Prostate gland (tissue), 2 donors: ENCODE results near the gene SNX18. TPM values are rescaled to one million over a fixed set of nuclear protein-coding genes. Genes with fewer than 3 reads are reported as not detected.

Experiments
- DNase-seq: peaks from one replicate; pipeline ENCODE4 v3.0.0-alpha.2; 2019; ENCODE audit warnings: low spot score
- H3K27ac ChIP-seq, 2 donors: fragments of 200-600 bp; sonication (generic); 2 replicates each; pipeline ENCODE4 v1.5.1; 2017 to 2019
- H3K27me3 ChIP-seq: fragments of 200-600 bp; sonication (generic); replicated peaks from 2 replicates; pipeline ENCODE4 v1.5.1; 2019; ENCODE audit not compliant: insufficient read depth
- H3K36me3 ChIP-seq, 2 donors: fragments of 200-600 bp; sonication (generic); 1 replicate in 1 of 2; 2 replicates in 1 of 2; pipeline versions ENCODE4 v1.5.1 to v1.8.1; 2017 to 2019
- H3K4me1 ChIP-seq: fragments of 200-600 bp; sonication (generic); replicated peaks from 2 replicates; pipeline ENCODE4 v1.5.1; 2019
- H3K4me3 ChIP-seq, 2 donors: fragments of 200-600 bp; sonication (generic); 2 replicates each; pipeline ENCODE4 v1.5.1; 2017 to 2019
- H3K9me3 ChIP-seq: fragments of 200-600 bp; sonication (generic); 2 replicates; pipeline ENCODE4 v1.5.1; 2017
- POLR2A ChIP-seq: fragments of 450-650 bp; IDR thresholded peaks from one replicate; pipeline ENCODE4 v1.6.1; 2016; ENCODE audit warnings: antibody characterized with exemption, mild to moderate bottlenecking
- POLR2AphosphoS5 ChIP-seq: sonication (generic); formaldehyde crosslinking; IDR thresholded peaks from one replicate; pipeline ENCODE4 v1.6.1; 2017; ENCODE audit warnings: antibody characterized with exemption
- WGBS: methylation state at CpG from one replicate; pipeline ENCODE4 v1.1.5; 2018; 5-methylcytosine and 5-hydroxymethylcytosine counted together
- intact Hi-C: fragments of 100-400 bp; cut with DNase I; formaldehyde crosslinking; loops from one replicate; pipeline ENCODE4 v1.14.2; 2022
- total RNA-seq, 2 donors: library from RNA; depleted of rRNA; stranded (reverse); fragments of >200 nt; gene quantifications; one replicate each; pipeline ENCODE4 v1.1.0, GENCODE V29; 2016
- TF ChIP-seq, protein P1 (sequence below), 4 experiments: fragments of 200-600 bp in 2 of 4; fragments of 450-650 bp in 2 of 4; sonication (generic) in 2 of 4; IDR thresholded peaks; 1 replicate in 3 of 4; 2 replicates in 1 of 4; pipeline ENCODE4 v1.5.1; 2016 to 2019; ENCODE audit warnings: antibody characterized with exemption in 4 of 4, mild to moderate bottlenecking in 2 of 4, moderate library complexity in 2 of 4

Gene SNX18, protein sequence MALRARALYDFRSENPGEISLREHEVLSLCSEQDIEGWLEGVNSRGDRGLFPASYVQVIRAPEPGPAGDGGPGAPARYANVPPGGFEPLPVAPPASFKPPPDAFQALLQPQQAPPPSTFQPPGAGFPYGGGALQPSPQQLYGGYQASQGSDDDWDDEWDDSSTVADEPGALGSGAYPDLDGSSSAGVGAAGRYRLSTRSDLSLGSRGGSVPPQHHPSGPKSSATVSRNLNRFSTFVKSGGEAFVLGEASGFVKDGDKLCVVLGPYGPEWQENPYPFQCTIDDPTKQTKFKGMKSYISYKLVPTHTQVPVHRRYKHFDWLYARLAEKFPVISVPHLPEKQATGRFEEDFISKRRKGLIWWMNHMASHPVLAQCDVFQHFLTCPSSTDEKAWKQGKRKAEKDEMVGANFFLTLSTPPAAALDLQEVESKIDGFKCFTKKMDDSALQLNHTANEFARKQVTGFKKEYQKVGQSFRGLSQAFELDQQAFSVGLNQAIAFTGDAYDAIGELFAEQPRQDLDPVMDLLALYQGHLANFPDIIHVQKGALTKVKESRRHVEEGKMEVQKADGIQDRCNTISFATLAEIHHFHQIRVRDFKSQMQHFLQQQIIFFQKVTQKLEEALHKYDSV
- total RNA-seq = 10 to 100 TPM; 26.3 to 80.4 TPM

- TF ChIP-seq POLR2AphosphoS5 (peak; percentile 72), POLR2A (peak; percentile 63)
- TF ChIP-seq, protein P1, sequence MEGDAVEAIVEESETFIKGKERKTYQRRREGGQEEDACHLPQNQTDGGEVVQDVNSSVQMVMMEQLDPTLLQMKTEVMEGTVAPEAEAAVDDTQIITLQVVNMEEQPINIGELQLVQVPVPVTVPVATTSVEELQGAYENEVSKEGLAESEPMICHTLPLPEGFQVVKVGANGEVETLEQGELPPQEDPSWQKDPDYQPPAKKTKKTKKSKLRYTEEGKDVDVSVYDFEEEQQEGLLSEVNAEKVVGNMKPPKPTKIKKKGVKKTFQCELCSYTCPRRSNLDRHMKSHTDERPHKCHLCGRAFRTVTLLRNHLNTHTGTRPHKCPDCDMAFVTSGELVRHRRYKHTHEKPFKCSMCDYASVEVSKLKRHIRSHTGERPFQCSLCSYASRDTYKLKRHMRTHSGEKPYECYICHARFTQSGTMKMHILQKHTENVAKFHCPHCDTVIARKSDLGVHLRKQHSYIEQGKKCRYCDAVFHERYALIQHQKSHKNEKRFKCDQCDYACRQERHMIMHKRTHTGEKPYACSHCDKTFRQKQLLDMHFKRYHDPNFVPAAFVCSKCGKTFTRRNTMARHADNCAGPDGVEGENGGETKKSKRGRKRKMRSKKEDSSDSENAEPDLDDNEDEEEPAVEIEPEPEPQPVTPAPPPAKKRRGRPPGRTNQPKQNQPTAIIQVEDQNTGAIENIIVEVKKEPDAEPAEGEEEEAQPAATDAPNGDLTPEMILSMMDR (IDR thresholded peaks at IDR 0.05) = peak; percentile 97 to 99 (median 98)
- peak within 1 kb of the TSS; percentile 85 to 91 for H3K27ac ChIP-seq
- DNase-seq = peak; percentile 88
- peak within 1 kb of the TSS; percentile 92 to 95 for H3K4me3 ChIP-seq
- H3K9me3 ChIP-seq = no peaks in the 10 kb centered on the region
- peaks cover 3% of the 10 kb centered on the region for H3K4me1 ChIP-seq
- intact Hi-C loops = loop anchor here (2.0 to 5.0 kb wide), 3 partner anchors 327 to 630 kb away; no protein-coding TSS in a partner anchor
- H3K36me3 ChIP-seq = no peaks in the 10 kb centered on the region
- no peaks in the 10 kb centered on the region for H3K27me3 ChIP-seq
- WGBS = under 1% methylated on average over 26 of the region's 88 CpGs
Observed at GRCh38 chr5:54517512-54518145, at the start of gene SNX18. TSS of gene SNX18 (plus strand) at chr5:54517759. CDS start at chr5:54517953, 194 bp downstream.

- Histone ChIP-seq H3K4me1 (no peaks in the 10 kb centered on the region), H3K4me3 (no peak overlapping the region), H3K36me3 (no peaks in the 10 kb centered on the region), H3K27me3 (no peaks in the 10 kb centered on the region), H3K27ac (no peak overlapping the region), H3K9me3 (no peaks in the 10 kb centered on the region)
- DNase-seq = no peak
- intact Hi-C loops = no loop called here
- WGBS = 60% methylated on average over 2 of the region's 2 CpGs
- TF ChIP-seq POLR2AphosphoS5 = no peak
- no peak for TF ChIP-seq POLR2A
- TF ChIP-seq, protein P1 (IDR thresholded peaks at IDR 0.05) = no peak
Observed at GRCh38 chr5:54469622-54470021, 47.9 kb upstream of the SNX18 start.

GRCh38 chr5:54470128-54470527 lies 47.4 kb upstream of the SNX18 start:
- intact Hi-C loops = no loop called here
- H3K4me3 ChIP-seq = no peak overlapping the region
- TF ChIP-seq, protein P1 (IDR thresholded peaks at IDR 0.05) = no peak
- TF ChIP-seq POLR2A (no peak), POLR2AphosphoS5 (no peak)
- H3K27ac ChIP-seq = no peak overlapping the region
- 69% methylated on average over 2 of the region's 2 CpGs for WGBS
- no peaks in the 10 kb centered on the region for H3K36me3 ChIP-seq
- H3K27me3 ChIP-seq = no peaks in the 10 kb centered on the region
- no peaks in the 10 kb centered on the region for H3K4me1 ChIP-seq
- DNase-seq = no peak
- no peaks in the 10 kb centered on the region for H3K9me3 ChIP-seq

DNA sequence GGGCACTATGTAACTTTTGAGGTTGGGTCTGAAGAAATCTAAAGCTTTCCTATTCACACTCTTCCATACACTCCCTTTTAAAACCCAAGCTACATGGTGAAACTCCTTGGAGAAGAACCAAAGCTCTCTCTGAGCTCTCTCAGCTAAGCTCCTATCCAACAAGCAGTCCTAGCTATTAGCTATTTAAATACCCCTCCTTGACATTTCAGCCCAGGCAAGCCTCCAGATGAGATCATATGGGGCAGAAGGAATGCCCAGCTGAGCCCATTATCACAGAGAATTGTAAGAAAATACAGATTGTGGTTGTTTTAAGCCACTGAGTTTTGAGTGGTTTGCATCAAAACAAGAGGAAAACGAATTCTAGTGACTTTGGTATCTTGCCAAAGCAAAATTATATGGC lies 46.9 kb upstream of the SNX18 start:
- Histone ChIP-seq H3K36me3 (no peaks in the 10 kb centered on the region), H3K4me1 (no peaks in the 10 kb centered on the region), H3K27me3 (no peaks in the 10 kb centered on the region), H3K27ac (no peak overlapping the region), H3K4me3 (no peak overlapping the region), H3K9me3 (no peaks in the 10 kb centered on the region)
- intact Hi-C loops = no loop called here
- no peak for DNase-seq
- 55% methylated on average over 1 of the region's 1 CpG for WGBS
- TF ChIP-seq, protein P1 (IDR thresholded peaks at IDR 0.05) = no peak
- TF ChIP-seq POLR2A (no peak), POLR2AphosphoS5 (no peak)
